ENCODE measurements around the gene NFIA.

GRCh38 chr1:61379693-61380092 is 297.3 kb downstream of the NFIA start:
- TF ChIP-seq CTCF (IDR thresholded peaks at IDR 0.05; ENCODE audit: low read length) (no peak), EZH2 (optimal IDR thresholded peaks at IDR 0.05; ENCODE audit: low read depth, low read length) (no peak)
